NCI-H128 (cell line): ENCODE results near the gene TUT4.

Experiments used
- DNase-seq: peaks from one replicate; lab custom pipeline; 2025; ENCODE audit not compliant: unreplicated experiment; lab: John Stamatoyannopoulos, UW

TUT4 gene

GRCh38 chr1:52413410-52413989 lies 139.4 kb downstream of the TUT4 start:
- no peak for DNase-seq

- no peak for DNase-seq
These were observed 147.9 kb downstream of the TUT4 start for GRCh38 chr1:52404975-52405338.

DNA sequence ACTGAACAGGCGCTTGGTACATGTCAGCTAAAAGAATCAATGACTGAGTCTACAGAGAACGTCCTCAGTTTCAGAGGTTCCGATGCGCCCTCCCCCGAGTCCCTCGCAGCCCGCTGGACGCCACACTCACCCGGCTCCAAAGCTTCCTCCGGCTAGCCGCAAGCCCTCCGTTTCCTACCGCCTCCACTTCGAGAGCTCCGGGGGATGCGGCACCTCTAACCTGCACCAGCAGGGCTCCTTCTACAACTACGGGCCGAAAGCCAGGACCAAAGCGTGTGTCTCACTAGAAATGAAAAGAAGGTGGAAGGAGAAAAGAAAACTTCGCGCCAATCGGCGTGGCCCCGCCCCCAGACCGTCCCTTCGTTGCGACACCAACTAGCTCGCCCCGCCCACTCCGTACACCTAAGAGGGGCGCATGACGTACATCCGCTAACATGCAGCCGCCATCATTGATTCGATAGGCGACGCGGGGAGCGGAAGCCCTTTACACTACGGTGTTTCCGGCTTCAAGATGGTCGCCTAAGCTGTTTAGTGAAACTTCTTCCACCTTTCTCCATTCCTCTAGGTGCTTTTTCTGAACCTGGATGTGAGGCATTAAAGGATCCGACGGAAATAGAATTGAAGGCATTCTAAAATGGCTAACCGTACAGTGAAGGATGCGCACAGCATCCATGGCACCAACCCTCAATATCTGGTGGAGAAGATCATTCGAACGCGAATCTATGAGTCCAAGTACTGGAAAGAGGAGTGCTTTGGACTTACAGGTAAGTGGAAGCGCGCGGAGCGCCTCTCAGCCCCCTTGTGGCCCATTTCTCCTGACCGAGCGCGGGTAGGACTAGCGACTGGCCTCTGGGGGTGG lies 148.5 kb downstream of the TUT4 start, which contains the start of the genes ORC1 and PRPF38A:
Gene ORC1 (minus strand): TSS at position 308 of the 859 bp plus-strand sequence. CDS start 2,200 bp downstream, outside the sequence.
Gene PRPF38A (plus strand): TSS at position 487 of the 859 bp plus-strand sequence. CDS start 148 bp downstream, at position 635.
- peak; percentile 99 for DNase-seq

DNA sequence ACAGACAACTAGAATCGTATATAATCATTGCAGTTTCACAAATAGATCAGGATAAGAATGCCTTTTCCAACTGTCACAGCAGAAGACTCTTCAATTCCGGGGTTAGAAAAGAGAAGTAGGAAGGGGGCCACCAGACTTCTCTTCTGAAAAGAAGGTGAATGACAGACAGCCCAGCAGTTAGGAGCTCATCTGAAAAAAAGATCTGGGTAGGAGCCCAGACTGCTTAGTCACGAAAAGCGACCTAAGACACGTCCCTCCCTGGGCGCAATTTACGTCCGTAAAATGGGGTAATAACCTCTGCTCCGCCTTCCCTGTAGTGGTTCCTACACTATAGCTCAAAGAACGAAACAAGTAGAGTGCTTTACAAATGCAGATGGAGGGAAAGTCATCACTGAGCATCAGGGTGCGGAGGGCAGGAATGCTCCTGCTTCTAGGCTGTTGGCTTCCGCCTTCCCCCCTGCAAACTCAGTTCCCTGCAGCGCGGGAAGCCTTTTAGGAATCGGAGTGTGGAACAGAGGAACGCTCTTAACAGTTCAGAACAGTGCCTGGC lies 149.3 kb downstream of the TUT4 start:
- DNase-seq = no peak

- no peak for DNase-seq
These were observed 150.0 kb downstream of the TUT4 start for GRCh38 chr1:52402860-52403240.

GRCh38 chr1:52400131-52400530 lies 152.8 kb downstream of the TUT4 start:
- DNase-seq = no peak

GRCh38 chr1:52399629-52400028 lies 153.3 kb downstream of the TUT4 start:
- DNase-seq = no peak

DNA sequence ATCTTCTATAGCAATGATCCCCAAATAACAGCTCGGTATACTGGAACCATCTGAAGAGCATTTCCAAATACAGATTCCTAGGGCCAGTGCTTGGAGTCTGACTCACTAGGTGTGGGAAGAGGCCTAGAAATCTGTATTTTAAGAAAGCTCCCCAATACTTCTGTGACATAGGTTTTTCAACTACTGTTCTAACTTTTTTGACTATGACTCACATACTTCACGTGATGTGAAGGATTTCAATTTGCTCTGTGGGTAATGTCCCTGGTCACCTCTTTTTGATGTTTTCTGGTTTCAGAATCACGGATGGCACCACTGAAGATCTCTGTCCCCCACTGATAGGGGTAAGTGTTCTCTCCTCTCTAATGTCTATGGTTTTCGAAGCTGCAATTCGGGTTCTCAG lies 159.7 kb downstream of the TUT4 start:
- DNase-seq = no peak

DNA sequence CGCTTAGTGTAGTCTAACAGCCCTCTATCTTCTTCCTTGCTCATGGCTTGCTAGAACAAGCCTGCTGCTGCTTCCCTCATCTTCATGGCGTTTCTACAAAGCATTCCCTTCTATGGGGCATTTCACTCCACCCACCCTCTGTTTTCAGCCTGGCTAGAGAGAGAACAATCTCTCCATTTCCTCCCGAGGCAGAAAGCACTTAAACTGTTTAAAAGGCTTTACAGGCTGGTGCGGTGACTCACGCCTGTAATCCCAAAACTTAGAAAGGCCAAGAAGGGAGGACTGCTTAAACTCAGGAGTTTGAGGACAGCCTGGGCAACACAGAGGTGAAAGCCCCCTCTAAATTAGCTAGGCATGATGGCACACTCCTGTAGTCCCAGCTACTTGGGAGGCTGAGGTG lies 166.4 kb downstream of the TUT4 start:
- DNase-seq = no peak

DNA sequence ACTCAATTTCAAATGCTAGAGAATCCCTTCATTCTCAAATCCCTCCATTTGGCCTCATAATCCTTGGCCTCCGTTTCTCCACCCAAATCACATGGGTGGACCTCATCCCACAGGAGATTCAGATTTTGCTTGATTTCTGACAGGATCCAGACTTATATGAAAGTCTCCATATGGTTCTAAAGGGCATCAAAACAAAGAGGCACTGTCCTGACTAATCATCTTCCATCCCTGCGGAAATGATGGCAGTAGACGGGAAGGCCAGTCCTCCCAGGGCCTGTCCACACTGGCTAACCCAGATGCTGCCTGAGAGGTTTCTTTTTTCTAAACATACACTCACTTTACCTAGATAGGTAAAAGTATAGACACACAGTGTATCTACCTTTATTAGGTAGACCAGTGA lies 167.5 kb downstream of the TUT4 start:
- DNase-seq = no peak
